HEK293 (cell line): Measurements from ENCODE around the gene PFDN6.

Experiments used
- BCL11B ChIP-seq: fragments of 450-650 bp; formaldehyde crosslinking; IDR thresholded peaks from 2 replicates; pipeline ENCODE4 v1.5.1; 2016; ENCODE audit warnings: low read depth, missing biosample characterization, missing genetic modification characterization
- KLF1 ChIP-seq: fragments of 450-650 bp; formaldehyde crosslinking; IDR thresholded peaks from 2 replicates; pipeline ENCODE4 v1.5.1; 2016; ENCODE audit warnings: missing biosample characterization, missing genetic modification characterization
- KLF16 ChIP-seq: fragments of 450-650 bp; formaldehyde crosslinking; IDR thresholded peaks from 2 replicates; pipeline ENCODE4 v1.5.1; 2017; ENCODE audit warnings: missing biosample characterization, missing genetic modification characterization
- KLF8 ChIP-seq: fragments of 450-650 bp; formaldehyde crosslinking; IDR thresholded peaks from 2 replicates; pipeline ENCODE4 v1.5.1; 2016; ENCODE audit warnings: missing biosample characterization, missing genetic modification characterization
- ZBTB48 ChIP-seq: fragments of 450-650 bp; formaldehyde crosslinking; IDR thresholded peaks from 2 replicates; pipeline ENCODE4 v1.5.1; 2016; ENCODE audit warnings: missing biosample characterization, missing genetic modification characterization
- ZEB2 ChIP-seq: fragments of 450-650 bp; formaldehyde crosslinking; IDR thresholded peaks from 2 replicates; pipeline ENCODE4 v1.5.1; 2016; ENCODE audit warnings: missing biosample characterization, missing genetic modification characterization
- ZNF133 ChIP-seq: fragments of 450-650 bp; formaldehyde crosslinking; IDR thresholded peaks from 2 replicates; pipeline ENCODE4 v1.5.1; 2016; ENCODE audit warnings: missing biosample characterization, missing genetic modification characterization
- ZNF16 ChIP-seq: fragments of 450-650 bp; formaldehyde crosslinking; IDR thresholded peaks from 2 replicates; pipeline ENCODE4 v1.5.1; 2016; ENCODE audit warnings: low read depth, missing biosample characterization, missing genetic modification characterization
- ZNF19 ChIP-seq: fragments of 450-650 bp; formaldehyde crosslinking; IDR thresholded peaks from 2 replicates; pipeline ENCODE4; 2016; ENCODE audit warnings: missing biosample characterization, missing genetic modification characterization, low read depth
- ZNF2 ChIP-seq: fragments of 450-650 bp; formaldehyde crosslinking; IDR thresholded peaks from 2 replicates; pipeline ENCODE4 v1.5.1; 2016; ENCODE audit warnings: missing biosample characterization, missing genetic modification characterization
- ZNF202 ChIP-seq: fragments of 450-650 bp; formaldehyde crosslinking; IDR thresholded peaks from 2 replicates; pipeline ENCODE4 v1.5.1; 2016; ENCODE audit warnings: missing biosample characterization, missing genetic modification characterization, borderline replicate concordance
- ZNF214 ChIP-seq: fragments of 450-650 bp; formaldehyde crosslinking; IDR thresholded peaks from 2 replicates; pipeline ENCODE4 v1.5.1; 2017; ENCODE audit warnings: missing biosample characterization, mild to moderate bottlenecking, missing genetic modification characterization, borderline replicate concordance
- ZNF280C ChIP-seq: fragments of 450-650 bp; formaldehyde crosslinking; IDR thresholded peaks from 2 replicates; pipeline ENCODE4 v1.5.1; 2016; ENCODE audit warnings: missing biosample characterization, missing genetic modification characterization
- ZNF311 ChIP-seq: fragments of 450-650 bp; formaldehyde crosslinking; IDR thresholded peaks from 2 replicates; pipeline ENCODE4 v1.5.1; 2017; ENCODE audit warnings: missing biosample characterization, missing genetic modification characterization, borderline replicate concordance
- ZNF335 ChIP-seq: fragments of 450-650 bp; formaldehyde crosslinking; conservative IDR thresholded peaks from 2 replicates; pipeline ENCODE4 v1.5.1; 2016; ENCODE audit warnings: missing biosample characterization, missing genetic modification characterization
- ZNF37A ChIP-seq: fragments of 450-650 bp; IDR thresholded peaks from 2 replicates; pipeline ENCODE4 v1.5.1; 2018; ENCODE audit warnings: missing biosample characterization, missing genetic modification characterization
- ZNF549 ChIP-seq: fragments of 450-650 bp; IDR thresholded peaks from 2 replicates; pipeline ENCODE4 v1.5.1; 2018; ENCODE audit warnings: missing biosample characterization, missing genetic modification characterization, mild to moderate bottlenecking, inconsistent platforms, moderate library complexity
- ZNF585B ChIP-seq: fragments of 450-650 bp; formaldehyde crosslinking; IDR thresholded peaks from 2 replicates; pipeline ENCODE4 v1.5.1; 2016; ENCODE audit warnings: missing biosample characterization, missing genetic modification characterization
- ZNF623 ChIP-seq: fragments of 450-650 bp; formaldehyde crosslinking; IDR thresholded peaks from 2 replicates; pipeline ENCODE4 v1.5.1; 2016; ENCODE audit warnings: missing biosample characterization, missing genetic modification characterization
- ZNF670 ChIP-seq: fragments of 450-650 bp; formaldehyde crosslinking; IDR thresholded peaks from 2 replicates; pipeline ENCODE4 v1.5.1; 2016; ENCODE audit warnings: missing biosample characterization, missing genetic modification characterization, low read depth
- ZNF677 ChIP-seq: fragments of 450-650 bp; IDR thresholded peaks from 2 replicates; pipeline ENCODE4 v1.5.0; 2018; ENCODE audit warnings: missing biosample characterization, mild to moderate bottlenecking, missing genetic modification characterization, moderate library complexity
- ZSCAN5A ChIP-seq: fragments of 450-650 bp; formaldehyde crosslinking; IDR thresholded peaks from 2 replicates; pipeline ENCODE4 v1.5.1; 2016; ENCODE audit warnings: missing biosample characterization, missing genetic modification characterization
- TF ChIP-seq, protein P1 (sequence below): fragments of 450-650 bp; formaldehyde crosslinking; IDR thresholded peaks from 2 replicates; pipeline ENCODE4 v1.5.1; 2016; ENCODE audit warnings: missing biosample characterization, missing genetic modification characterization
- TF ChIP-seq, protein P2 (sequence below): fragments of 450-650 bp; IDR thresholded peaks from 2 replicates; pipeline ENCODE4 v1.5.1; 2018; ENCODE audit warnings: missing biosample characterization, mild to moderate bottlenecking, missing genetic modification characterization
- TF ChIP-seq, protein P3 (sequence below): fragments of 450-650 bp; formaldehyde crosslinking; IDR thresholded peaks from 2 replicates; pipeline ENCODE4 v1.5.1; 2016; ENCODE audit warnings: missing biosample characterization, missing genetic modification characterization
- TF ChIP-seq, protein P4 (sequence below): fragments of 450-650 bp; formaldehyde crosslinking; IDR thresholded peaks from 2 replicates; pipeline ENCODE4 v1.5.1; 2016; ENCODE audit warnings: missing biosample characterization, missing genetic modification characterization

Gene PFDN6

DNA sequence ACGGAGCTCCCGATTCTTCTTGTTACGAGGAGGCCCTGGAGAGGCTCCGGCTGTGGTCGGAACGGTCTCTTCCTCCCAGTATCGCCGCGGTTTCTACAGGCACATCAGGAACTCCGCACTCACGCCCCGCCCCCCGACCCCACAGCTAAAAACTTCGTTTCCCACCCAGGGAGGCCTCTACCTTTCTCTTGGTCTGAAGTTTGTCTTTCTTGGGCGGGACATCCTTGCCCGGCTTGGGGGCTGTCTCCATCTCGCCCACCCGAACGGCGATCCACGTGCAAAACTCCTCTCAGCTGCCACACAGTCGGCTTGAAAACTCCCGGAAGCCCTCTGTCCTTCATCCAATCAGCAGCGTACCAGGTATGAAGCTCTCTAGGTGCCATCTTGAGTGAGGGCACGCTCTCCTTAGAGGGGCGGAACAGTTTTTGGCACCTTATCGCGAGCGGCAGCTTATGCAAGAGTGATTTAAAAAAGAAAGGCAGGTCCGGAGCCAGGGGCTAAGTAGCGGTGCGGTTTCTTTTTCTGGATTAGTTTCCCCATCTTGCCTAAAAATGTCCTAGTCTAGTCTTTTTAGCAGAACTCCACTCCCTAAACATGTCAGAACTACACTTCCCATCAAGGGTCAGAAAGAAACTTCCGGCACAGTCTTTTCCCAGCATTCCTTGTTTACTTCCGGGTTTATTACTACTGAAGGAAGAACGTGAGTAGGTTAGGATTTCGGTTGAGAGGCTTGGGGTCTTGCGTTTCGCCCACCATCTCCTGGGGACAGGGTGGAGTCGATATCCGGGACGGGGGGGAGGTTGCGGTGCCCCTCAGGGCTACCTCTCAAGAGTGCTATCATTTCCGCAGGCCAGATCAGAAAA lies at the start of gene PFDN6, which contains the start of gene WDR46 (continued):
- TF ChIP-seq, protein P1, sequence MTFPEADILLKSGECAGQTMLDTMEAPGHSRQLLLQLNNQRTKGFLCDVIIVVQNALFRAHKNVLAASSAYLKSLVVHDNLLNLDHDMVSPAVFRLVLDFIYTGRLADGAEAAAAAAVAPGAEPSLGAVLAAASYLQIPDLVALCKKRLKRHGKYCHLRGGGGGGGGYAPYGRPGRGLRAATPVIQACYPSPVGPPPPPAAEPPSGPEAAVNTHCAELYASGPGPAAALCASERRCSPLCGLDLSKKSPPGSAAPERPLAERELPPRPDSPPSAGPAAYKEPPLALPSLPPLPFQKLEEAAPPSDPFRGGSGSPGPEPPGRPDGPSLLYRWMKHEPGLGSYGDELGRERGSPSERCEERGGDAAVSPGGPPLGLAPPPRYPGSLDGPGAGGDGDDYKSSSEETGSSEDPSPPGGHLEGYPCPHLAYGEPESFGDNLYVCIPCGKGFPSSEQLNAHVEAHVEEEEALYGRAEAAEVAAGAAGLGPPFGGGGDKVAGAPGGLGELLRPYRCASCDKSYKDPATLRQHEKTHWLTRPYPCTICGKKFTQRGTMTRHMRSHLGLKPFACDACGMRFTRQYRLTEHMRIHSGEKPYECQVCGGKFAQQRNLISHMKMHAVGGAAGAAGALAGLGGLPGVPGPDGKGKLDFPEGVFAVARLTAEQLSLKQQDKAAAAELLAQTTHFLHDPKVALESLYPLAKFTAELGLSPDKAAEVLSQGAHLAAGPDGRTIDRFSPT (tag by site-specific recombination) = no peak
- TF ChIP-seq KLF1 (tag by site-specific recombination) (no peak), ZNF214 (tag by site-specific recombination) (no peak), ZNF202 (no peak), ZNF133 (tag by site-specific recombination) (no peak), ZNF311 (tag by site-specific recombination) (no peak), ZNF19 (tag by site-specific recombination) (no peak), ZNF623 (no peak), KLF8 (tag by site-specific recombination) (peak; percentile 77), ZNF335 (tag by site-specific recombination) (peak; percentile 97), ZSCAN5A (tag by site-specific recombination) (no peak), ZNF677 (tag by site-specific recombination) (no peak), BCL11B (tag by site-specific recombination) (no peak), ZNF280C (tag by site-specific recombination) (no peak), ZNF37A (tag by site-specific recombination) (no peak), KLF16 (no peak), ZNF585B (tag by site-specific recombination) (no peak), ZNF549 (tag by site-specific recombination) (no peak), ZNF2 (0 out of 2 replicates have a peak, but pooled peaks have one; percentile 17), ZNF16 (tag by site-specific recombination) (no peak), ZNF670 (tag by site-specific recombination) (no peak), ZEB2 (tag by site-specific recombination) (0 out of 2 replicates have a peak, but pooled peaks have one; percentile 19), ZBTB48 (tag by site-specific recombination) (no peak)
- TF ChIP-seq, protein P2, sequence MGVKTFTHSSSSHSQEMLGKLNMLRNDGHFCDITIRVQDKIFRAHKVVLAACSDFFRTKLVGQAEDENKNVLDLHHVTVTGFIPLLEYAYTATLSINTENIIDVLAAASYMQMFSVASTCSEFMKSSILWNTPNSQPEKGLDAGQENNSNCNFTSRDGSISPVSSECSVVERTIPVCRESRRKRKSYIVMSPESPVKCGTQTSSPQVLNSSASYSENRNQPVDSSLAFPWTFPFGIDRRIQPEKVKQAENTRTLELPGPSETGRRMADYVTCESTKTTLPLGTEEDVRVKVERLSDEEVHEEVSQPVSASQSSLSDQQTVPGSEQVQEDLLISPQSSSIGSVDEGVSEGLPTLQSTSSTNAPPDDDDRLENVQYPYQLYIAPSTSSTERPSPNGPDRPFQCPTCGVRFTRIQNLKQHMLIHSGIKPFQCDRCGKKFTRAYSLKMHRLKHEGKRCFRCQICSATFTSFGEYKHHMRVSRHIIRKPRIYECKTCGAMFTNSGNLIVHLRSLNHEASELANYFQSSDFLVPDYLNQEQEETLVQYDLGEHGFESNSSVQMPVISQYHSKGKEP (tag by site-specific recombination) = no peak
- TF ChIP-seq, protein P3, sequence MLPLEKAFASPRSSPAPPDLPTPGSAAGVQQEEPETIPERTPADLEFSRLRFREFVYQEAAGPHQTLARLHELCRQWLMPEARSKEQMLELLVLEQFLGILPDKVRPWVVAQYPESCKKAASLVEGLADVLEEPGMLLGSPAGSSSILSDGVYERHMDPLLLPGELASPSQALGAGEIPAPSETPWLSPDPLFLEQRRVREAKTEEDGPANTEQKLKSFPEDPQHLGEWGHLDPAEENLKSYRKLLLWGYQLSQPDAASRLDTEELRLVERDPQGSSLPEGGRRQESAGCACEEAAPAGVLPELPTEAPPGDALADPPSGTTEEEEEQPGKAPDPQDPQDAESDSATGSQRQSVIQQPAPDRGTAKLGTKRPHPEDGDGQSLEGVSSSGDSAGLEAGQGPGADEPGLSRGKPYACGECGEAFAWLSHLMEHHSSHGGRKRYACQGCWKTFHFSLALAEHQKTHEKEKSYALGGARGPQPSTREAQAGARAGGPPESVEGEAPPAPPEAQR (tag by site-specific recombination) = no peak
- TF ChIP-seq, protein P4, sequence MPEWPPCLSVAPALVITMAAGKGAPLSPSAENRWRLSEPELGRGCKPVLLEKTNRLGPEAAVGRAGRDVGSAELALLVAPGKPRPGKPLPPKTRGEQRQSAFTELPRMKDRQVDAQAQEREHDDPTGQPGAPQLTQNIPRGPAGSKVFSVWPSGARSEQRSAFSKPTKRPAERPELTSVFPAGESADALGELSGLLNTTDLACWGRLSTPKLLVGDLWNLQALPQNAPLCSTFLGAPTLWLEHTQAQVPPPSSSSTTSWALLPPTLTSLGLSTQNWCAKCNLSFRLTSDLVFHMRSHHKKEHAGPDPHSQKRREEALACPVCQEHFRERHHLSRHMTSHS (tag by site-specific recombination) = no peak
